PC-9 (cell line): ENCODE measurements around the gene BOK.

Source experiments
- EZH2 ChIP-seq: fragments of 200-600 bp; sonication (generic); IDR thresholded peaks from 2 replicates; pipeline ENCODE4 v1.8.0; 2017; ENCODE audit warnings: antibody characterized with exemption, low read depth
- TF ChIP-seq, protein P1 (sequence below): fragments of 200-600 bp; sonication (generic); conservative IDR thresholded peaks from 2 replicates; pipeline ENCODE4 v1.6.1; 2017; ENCODE audit warnings: mixed run types, antibody characterized with exemption, mild to moderate bottlenecking, moderate library complexity

GRCh38 chr2:241620419-241620769 lies 61.8 kb downstream of the BOK start:
- TF ChIP-seq, protein P1, sequence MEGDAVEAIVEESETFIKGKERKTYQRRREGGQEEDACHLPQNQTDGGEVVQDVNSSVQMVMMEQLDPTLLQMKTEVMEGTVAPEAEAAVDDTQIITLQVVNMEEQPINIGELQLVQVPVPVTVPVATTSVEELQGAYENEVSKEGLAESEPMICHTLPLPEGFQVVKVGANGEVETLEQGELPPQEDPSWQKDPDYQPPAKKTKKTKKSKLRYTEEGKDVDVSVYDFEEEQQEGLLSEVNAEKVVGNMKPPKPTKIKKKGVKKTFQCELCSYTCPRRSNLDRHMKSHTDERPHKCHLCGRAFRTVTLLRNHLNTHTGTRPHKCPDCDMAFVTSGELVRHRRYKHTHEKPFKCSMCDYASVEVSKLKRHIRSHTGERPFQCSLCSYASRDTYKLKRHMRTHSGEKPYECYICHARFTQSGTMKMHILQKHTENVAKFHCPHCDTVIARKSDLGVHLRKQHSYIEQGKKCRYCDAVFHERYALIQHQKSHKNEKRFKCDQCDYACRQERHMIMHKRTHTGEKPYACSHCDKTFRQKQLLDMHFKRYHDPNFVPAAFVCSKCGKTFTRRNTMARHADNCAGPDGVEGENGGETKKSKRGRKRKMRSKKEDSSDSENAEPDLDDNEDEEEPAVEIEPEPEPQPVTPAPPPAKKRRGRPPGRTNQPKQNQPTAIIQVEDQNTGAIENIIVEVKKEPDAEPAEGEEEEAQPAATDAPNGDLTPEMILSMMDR, result no peak
- no peak for TF ChIP-seq EZH2
